Activated naive CD4-positive, alpha-beta T cell treated with anti-CD3 and anti-CD28 coated beads, Interleukin-2, amount 50 U/mL, for 24 hours (primary cell): ENCODE measurements around the gene NIN.

Experiments used
- H3K27ac Mint-ChIP-seq: one replicate; pipeline ENCODE4 v1.8.0; 2021; ENCODE audit warnings: mild to moderate bottlenecking, mixed read lengths
- H3K27me3 Mint-ChIP-seq: one replicate; pipeline ENCODE4 v1.8.0; 2021; ENCODE audit warnings: mixed read lengths
- H3K36me3 Mint-ChIP-seq: one replicate; pipeline ENCODE4 v1.8.0; 2021; ENCODE audit warnings: mixed read lengths
- H3K4me1 Mint-ChIP-seq: one replicate; pipeline ENCODE4 v1.8.0; 2021; ENCODE audit warnings: mixed read lengths
- H3K4me3 Mint-ChIP-seq: one replicate; pipeline ENCODE4 v1.8.0; 2021; ENCODE audit warnings: mild to moderate bottlenecking, mixed read lengths
- H3K9me3 Mint-ChIP-seq: one replicate; pipeline ENCODE4 v1.8.0; 2021; ENCODE audit warnings: mixed read lengths

The NIN gene

DNA sequence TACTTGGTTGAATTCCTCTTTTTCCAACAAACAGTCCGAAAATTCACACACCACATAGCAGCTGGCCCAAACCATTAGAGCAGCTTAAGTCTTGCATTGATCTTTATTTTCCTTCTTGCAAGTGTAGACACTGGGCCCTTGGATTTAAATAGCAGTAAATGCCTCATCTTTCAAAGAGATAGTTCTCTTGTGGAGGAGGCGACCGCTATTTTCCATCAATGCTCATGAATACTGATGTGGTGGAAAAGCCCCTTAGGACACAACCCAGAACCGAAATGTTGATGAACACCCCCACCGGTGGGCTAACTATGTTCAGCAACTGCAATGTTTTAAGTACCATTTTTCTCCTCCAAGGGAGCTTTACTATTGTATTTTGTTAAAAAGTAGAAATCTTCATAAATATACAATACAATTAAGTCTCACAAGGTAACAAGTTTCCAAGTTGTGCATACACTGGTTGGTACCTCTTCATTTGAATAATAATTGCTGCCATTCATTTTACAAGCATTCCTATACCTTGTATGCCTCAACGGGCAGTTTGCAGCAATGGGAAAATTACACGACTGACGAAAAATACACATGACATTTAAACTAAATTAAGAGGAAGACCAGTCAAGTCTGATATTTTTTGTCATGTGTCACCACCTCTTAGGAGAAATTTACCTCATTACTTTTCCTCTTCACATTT, 18.0 kb downstream of the NIN start:
- Mint-ChIP-seq H3K4me3 (peak overlapping the region; percentile 87), H3K4me1 (peaks cover 64% of the 10 kb centered on the region), H3K27ac (peak overlapping the region; percentile 98), H3K36me3 (peaks cover 11% of the 10 kb centered on the region), H3K9me3 (no peaks in the 10 kb centered on the region), H3K27me3 (no peaks in the 10 kb centered on the region)

GRCh38 chr14:50812180-50812579, 18.8 kb downstream of the NIN start:
- Mint-ChIP-seq H3K27me3 (no peaks in the 10 kb centered on the region), H3K9me3 (no peaks in the 10 kb centered on the region), H3K27ac (peak overlapping the region; percentile 98), H3K4me1 (peaks cover 73% of the 10 kb centered on the region), H3K4me3 (peak overlapping the region; percentile 87), H3K36me3 (peaks cover 14% of the 10 kb centered on the region)

GRCh38 chr14:50808053-50808452, 22.9 kb downstream of the NIN start:
- Mint-ChIP-seq H3K4me3 (no peak overlapping the region), H3K9me3 (no peaks in the 10 kb centered on the region), H3K4me1 (peaks cover 63% of the 10 kb centered on the region), H3K27ac (peak overlapping the region; percentile 23), H3K36me3 (peaks cover 10% of the 10 kb centered on the region), H3K27me3 (no peaks in the 10 kb centered on the region)

DNA sequence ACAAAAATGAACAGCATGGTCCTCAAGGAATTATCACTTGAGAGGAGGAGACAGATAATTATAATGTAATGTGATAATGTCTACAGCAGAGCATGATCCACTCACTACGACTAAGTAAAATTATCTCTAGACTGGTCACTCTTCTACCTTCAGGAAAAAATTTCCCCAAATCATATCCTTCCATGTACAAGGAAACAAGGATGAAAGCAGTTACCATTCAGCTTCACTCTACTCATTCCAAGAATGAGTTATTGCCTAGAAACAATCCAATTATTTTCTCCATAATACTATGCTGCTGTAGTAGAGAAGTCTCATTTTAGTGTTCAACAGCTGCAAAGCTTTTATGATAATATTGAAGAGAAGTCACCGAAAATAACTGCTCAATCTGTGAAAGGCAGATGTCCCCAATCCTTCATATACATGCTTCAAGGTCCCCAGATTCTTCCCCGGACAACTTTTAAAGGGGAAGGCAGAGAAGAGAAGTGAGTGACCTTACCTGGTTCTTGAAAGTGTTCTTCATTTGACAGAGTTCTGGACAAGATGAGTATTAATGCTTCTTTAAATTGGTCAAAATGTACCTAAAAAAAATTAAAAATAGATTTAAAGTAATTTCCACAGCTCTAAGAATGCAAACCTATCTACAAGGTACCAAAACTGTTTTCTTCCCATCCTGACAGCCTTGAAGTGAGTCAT, 24.6 kb downstream of the NIN start:
- no peak overlapping the region for H3K4me3 Mint-ChIP-seq
- peaks cover 10% of the 10 kb centered on the region for H3K36me3 Mint-ChIP-seq
- H3K27me3 Mint-ChIP-seq = no peaks in the 10 kb centered on the region
- no peaks in the 10 kb centered on the region for H3K9me3 Mint-ChIP-seq
- peak overlapping the region; percentile 32 for H3K27ac Mint-ChIP-seq
- peaks cover 63% of the 10 kb centered on the region for H3K4me1 Mint-ChIP-seq

GRCh38 chr14:50805396-50805795, 25.6 kb downstream of the NIN start:
- Mint-ChIP-seq H3K9me3 (no peaks in the 10 kb centered on the region), H3K4me1 (peaks cover 63% of the 10 kb centered on the region), H3K27me3 (no peaks in the 10 kb centered on the region), H3K27ac (no peak overlapping the region), H3K4me3 (no peak overlapping the region), H3K36me3 (peaks cover 10% of the 10 kb centered on the region)

GRCh38 chr14:50804181-50804721, 26.7 kb downstream of the NIN start:
- no peak overlapping the region for H3K4me3 Mint-ChIP-seq
- peaks cover 13% of the 10 kb centered on the region for H3K36me3 Mint-ChIP-seq
- peak overlapping the region; percentile 70 for H3K27ac Mint-ChIP-seq
- no peaks in the 10 kb centered on the region for H3K9me3 Mint-ChIP-seq
- no peaks in the 10 kb centered on the region for H3K27me3 Mint-ChIP-seq
- peaks cover 61% of the 10 kb centered on the region for H3K4me1 Mint-ChIP-seq

GRCh38 chr14:50801706-50802105, 29.3 kb downstream of the NIN start:
- no peaks in the 10 kb centered on the region for H3K27me3 Mint-ChIP-seq
- H3K4me3 Mint-ChIP-seq = no peak overlapping the region
- peaks cover 11% of the 10 kb centered on the region for H3K36me3 Mint-ChIP-seq
- no peaks in the 10 kb centered on the region for H3K9me3 Mint-ChIP-seq
- no peak overlapping the region for H3K27ac Mint-ChIP-seq
- peaks cover 56% of the 10 kb centered on the region for H3K4me1 Mint-ChIP-seq

DNA sequence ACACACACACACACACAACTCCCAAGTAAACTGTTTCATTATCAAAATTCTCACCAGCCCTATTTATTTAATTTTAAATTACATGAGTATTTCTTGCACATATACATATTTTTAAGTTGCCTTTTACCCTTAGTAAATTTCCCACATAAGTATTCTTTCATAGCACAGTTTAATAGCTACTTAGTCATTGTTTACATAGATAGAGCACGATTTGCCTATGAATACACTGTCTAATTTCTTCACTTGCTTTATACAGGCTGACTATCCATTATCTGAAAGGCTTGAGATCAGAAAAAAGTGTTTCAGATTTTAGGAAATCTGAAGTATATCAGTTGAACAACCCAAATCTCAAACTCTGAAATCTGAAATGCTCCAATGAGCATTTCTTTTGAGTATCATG, 30.9 kb downstream of the NIN start:
- H3K27me3 Mint-ChIP-seq = no peaks in the 10 kb centered on the region
- H3K36me3 Mint-ChIP-seq = peaks cover 6% of the 10 kb centered on the region
- peaks cover 62% of the 10 kb centered on the region for H3K4me1 Mint-ChIP-seq
- H3K9me3 Mint-ChIP-seq = no peaks in the 10 kb centered on the region
- no peak overlapping the region for H3K27ac Mint-ChIP-seq
- no peak overlapping the region for H3K4me3 Mint-ChIP-seq

- Mint-ChIP-seq H3K27me3 (no peaks in the 10 kb centered on the region), H3K36me3 (peaks cover 4% of the 10 kb centered on the region), H3K27ac (peak overlapping the region; percentile 14), H3K4me1 (peaks cover 68% of the 10 kb centered on the region), H3K4me3 (no peak overlapping the region), H3K9me3 (no peaks in the 10 kb centered on the region)
These were observed 32.9 kb downstream of the NIN start for GRCh38 chr14:50798048-50798421.

DNA sequence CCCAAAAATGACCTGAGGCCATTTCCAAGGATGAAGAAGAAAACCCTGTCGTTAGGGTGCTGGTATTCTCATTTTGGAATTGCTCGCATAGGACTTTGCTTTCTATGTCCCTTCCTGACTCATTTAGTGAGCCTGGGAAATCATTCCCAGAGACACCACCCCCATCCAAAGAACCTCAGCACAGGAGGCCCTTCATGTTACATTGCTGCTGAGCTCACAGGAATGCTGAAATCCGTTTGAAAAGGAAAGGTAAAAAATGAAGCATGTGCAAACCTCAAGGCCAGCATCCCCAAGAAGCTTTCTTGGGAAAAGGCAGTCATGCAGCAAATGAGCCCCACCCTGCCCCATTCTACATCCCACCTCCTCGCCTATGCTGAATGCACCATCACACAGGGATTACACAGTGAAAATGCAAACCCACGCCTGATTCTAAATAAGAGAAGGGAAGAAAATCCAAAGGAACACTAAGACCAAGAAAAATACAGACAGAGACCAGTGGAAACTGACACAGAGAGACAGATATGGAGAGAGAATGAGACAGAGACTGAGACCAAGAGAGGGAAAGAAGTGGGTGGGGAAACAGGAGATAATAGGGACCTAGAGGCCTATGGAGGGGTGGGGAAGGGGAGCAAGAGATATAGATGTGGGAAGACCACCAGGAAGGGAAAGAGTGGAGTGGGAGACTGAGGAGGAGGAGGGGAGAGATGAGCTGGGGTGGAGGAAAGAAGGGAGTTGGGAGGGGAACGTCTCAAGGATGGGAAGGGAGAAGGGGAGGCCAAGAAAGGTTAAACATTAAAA, 33.5 kb downstream of the NIN start:
- no peaks in the 10 kb centered on the region for H3K27me3 Mint-ChIP-seq
- no peaks in the 10 kb centered on the region for H3K9me3 Mint-ChIP-seq
- H3K4me3 Mint-ChIP-seq = no peak overlapping the region
- peaks cover 4% of the 10 kb centered on the region for H3K36me3 Mint-ChIP-seq
- no peak overlapping the region for H3K27ac Mint-ChIP-seq
- H3K4me1 Mint-ChIP-seq = peaks cover 73% of the 10 kb centered on the region

DNA sequence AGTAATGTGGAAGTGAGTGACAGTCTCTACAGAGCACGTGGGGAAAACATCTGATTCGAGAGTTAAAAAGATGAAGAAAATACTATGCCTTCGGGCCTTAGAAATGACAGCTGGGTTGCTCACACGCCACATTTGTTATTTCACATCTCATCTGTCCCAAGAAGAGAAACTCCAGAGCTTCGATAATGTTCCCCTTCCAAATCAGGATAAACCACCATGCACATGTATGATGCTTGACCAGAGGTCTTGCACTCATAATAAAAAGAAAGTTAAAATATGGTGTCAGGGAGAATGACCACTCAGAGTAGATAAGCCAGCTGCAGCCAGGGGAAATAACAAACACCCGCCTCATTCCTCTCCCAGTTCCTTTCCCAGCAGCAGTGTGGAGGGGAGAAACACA, 34.6 kb downstream of the NIN start:
- no peak overlapping the region for H3K4me3 Mint-ChIP-seq
- H3K36me3 Mint-ChIP-seq = peaks cover 7% of the 10 kb centered on the region
- H3K4me1 Mint-ChIP-seq = peaks cover 74% of the 10 kb centered on the region
- peak overlapping the region; percentile 47 for H3K27ac Mint-ChIP-seq
- H3K27me3 Mint-ChIP-seq = no peaks in the 10 kb centered on the region
- H3K9me3 Mint-ChIP-seq = no peaks in the 10 kb centered on the region

DNA sequence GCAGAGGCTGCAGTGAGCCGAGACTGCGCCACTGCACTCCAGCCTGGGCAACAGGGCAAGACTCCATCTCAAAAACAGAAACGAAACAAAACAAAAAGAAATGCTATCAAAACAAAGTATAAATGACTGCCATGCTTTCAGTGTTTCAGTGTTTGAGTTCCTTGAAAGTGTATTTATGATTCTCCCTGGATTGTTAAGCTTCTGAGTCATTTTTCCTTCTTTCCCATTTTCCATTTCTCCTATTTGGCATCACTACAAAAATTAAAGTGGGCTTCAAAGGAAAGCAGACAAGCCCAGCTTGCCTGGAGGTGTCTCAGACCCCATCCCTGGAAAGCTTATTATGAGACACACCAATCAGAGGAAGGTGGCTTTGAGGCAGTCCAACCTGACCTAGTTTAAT, 35.1 kb downstream of the NIN start:
- peaks cover 7% of the 10 kb centered on the region for H3K36me3 Mint-ChIP-seq
- peaks cover 79% of the 10 kb centered on the region for H3K4me1 Mint-ChIP-seq
- no peaks in the 10 kb centered on the region for H3K27me3 Mint-ChIP-seq
- H3K9me3 Mint-ChIP-seq = no peaks in the 10 kb centered on the region
- H3K27ac Mint-ChIP-seq = peak overlapping the region; percentile 47
- no peak overlapping the region for H3K4me3 Mint-ChIP-seq

GRCh38 chr14:50795142-50795541, 35.8 kb downstream of the NIN start:
- Mint-ChIP-seq H3K9me3 (no peaks in the 10 kb centered on the region), H3K27me3 (no peaks in the 10 kb centered on the region), H3K4me1 (peaks cover 84% of the 10 kb centered on the region), H3K4me3 (no peak overlapping the region), H3K27ac (peak overlapping the region; percentile 43), H3K36me3 (peaks cover 11% of the 10 kb centered on the region)

GRCh38 chr14:50794068-50794645, 36.8 kb downstream of the NIN start:
- H3K4me1 Mint-ChIP-seq = peaks cover 87% of the 10 kb centered on the region
- H3K36me3 Mint-ChIP-seq = peaks cover 8% of the 10 kb centered on the region

DNA sequence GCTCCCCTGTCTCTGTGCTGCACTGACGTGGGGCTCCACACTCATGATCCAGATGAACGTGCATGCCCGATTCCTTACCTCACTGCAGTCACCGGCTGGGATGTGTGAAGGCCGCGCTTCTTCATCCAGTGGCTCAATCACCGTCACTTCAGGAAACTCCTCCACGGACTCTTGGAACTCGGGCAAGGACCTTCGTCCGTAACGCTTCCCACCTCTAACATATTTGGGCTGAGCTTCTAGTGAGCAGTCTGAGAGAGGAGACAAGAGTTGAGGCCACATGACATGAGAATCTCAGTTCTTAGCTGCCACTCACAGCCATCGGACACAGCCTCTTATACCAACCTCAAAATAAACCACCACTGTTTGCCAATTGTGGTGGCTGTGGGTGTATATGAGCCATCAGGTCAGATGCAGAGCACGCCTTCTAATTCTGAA, 38.3 kb downstream of the NIN start:
- Mint-ChIP-seq H3K4me1 (peaks cover 88% of the 10 kb centered on the region), H3K36me3 (peaks cover 8% of the 10 kb centered on the region), H3K4me3 (peak overlapping the region; percentile 84), H3K9me3 (no peaks in the 10 kb centered on the region), H3K27ac (peak overlapping the region; percentile 96), H3K27me3 (no peaks in the 10 kb centered on the region)

More at GRCh38 chr14:50794068-50794645, 36.8 kb downstream of the NIN start:
- Mint-ChIP-seq H3K27ac (peak overlapping the region; percentile 87), H3K27me3 (no peaks in the 10 kb centered on the region), H3K4me3 (no peak overlapping the region), H3K9me3 (no peaks in the 10 kb centered on the region)
